ENCODE data around the gene HPCA.

HPCA gene

GRCh38 chr1:32939655-32940371 lies 53.5 kb downstream of the HPCA start:
- no peak for DNase-seq

- DNase-seq: no peak
Observed at GRCh38 chr1:32944180-32944579, 57.9 kb downstream of the HPCA start.

Measured in stimulated activated CD4-positive, alpha-beta T cell treated with anti-CD3 and anti-CD28 coated beads, Interleukin-2, amount 100 ng/mL, for 48 hours (primary cell).